GM12878 (cell line): ENCODE results near the gene TCEAL4. TPM values are rescaled to one million over a fixed set of nuclear protein-coding genes. Genes with fewer than 3 reads are reported as not detected.

Experiments
- ATAC-seq: fragments of 200-7000 bp; cut with Tn5 transposase; 3 replicates; pipeline ENCODE4 v1.9.1; 2020; ENCODE audit warnings: mild to moderate bottlenecking, moderate library complexity
- BruUV-seq: library from RNA; stranded (reverse); fragments of 400-500 nt; replicated peaks from 2 replicates; lab custom pipeline; 2021; lab: Mats Ljungman, UMichigan
- CTCF ChIA-PET: fragments of 300-600 bp; sonication (Branson Sonifier 250); formaldehyde crosslinking; extraction: SDS; loops from one replicate; lab custom pipeline; 2021; ENCODE audit warnings: inconsistent platforms; lab: Yijun Ruan, JAX
- POLR2A ChIA-PET: fragments of 350-600 bp; formaldehyde crosslinking; extraction: SDS; loops from one replicate; lab custom pipeline; 2021; ENCODE audit warnings: inconsistent platforms; lab: Charles Lee
- RAD21 ChIA-PET: fragments of 300-600 bp; sonication (Branson Sonifier 250); formaldehyde crosslinking; loops from one replicate; lab custom pipeline; 2023; ENCODE audit warnings: antibody characterized with exemption; ENCODE audit not compliant: unreplicated experiment; lab: Charles Lee
- SMC1A ChIA-PET: fragments of 300-600 bp; sonication (Branson Sonifier 250); formaldehyde crosslinking; loops from one replicate; lab custom pipeline; 2023; ENCODE audit not compliant: unreplicated experiment, uncharacterized antibody; lab: Charles Lee
- DNase-seq: peaks from one replicate; pipeline ENCODE4 v3.0.0-alpha.2; 2011; ENCODE audit warnings: low read depth, low spot score
- FAIRE-seq: peaks from 3 replicates; lab custom pipeline; 2011; peaks lifted over from hg19 to GRCh38; lab: Jason Lieb, UNC
- H2AFZ ChIP-seq: 2 replicates; pipeline ENCODE4 v1.6.0; 2011; ENCODE audit warnings: low read depth, low read length, control low read depth; ENCODE audit not compliant: control insufficient read depth
- H3K27ac ChIP-seq: 2 replicates; pipeline ENCODE4 v1.5.1; 2011; ENCODE audit warnings: control low read depth; ENCODE audit not compliant: control insufficient read depth, insufficient read depth
- H3K27me3 ChIP-seq, 2 experiments: replicated peaks in 1 of 2; 2 replicates each; pipeline versions ENCODE4 v1.6.0 to v1.6.1; 2011; ENCODE audit warnings: low read length in 1 of 2; ENCODE audit not compliant: control insufficient read depth in 2 of 2, insufficient read depth in 2 of 2
- H3K36me3 ChIP-seq, 2 experiments: 2 replicates each; pipeline ENCODE4 v1.5.1; 2011; ENCODE audit warnings: low read length in 1 of 2; ENCODE audit not compliant: control insufficient read depth in 2 of 2, insufficient read depth in 2 of 2
- H3K4me1 ChIP-seq: 2 replicates; pipeline ENCODE4 v1.6.1; 2011; ENCODE audit warnings: mild to moderate bottlenecking, low read length, moderate library complexity, mixed read lengths; ENCODE audit not compliant: control insufficient read depth, insufficient read depth
- H3K4me2 ChIP-seq: 2 replicates; pipeline ENCODE4 v1.6.0; 2011; ENCODE audit warnings: control low read depth; ENCODE audit not compliant: control insufficient read depth, insufficient read depth
- H3K4me3 ChIP-seq: fragments of 200-600 bp; sonication (generic); 2 replicates; pipeline ENCODE4 v1.5.1; 2016
- H3K79me2 ChIP-seq: 2 replicates; pipeline ENCODE4 v1.6.0; 2011; ENCODE audit warnings: low read length; ENCODE audit not compliant: control insufficient read depth, insufficient read depth
- H3K9ac ChIP-seq: 2 replicates; pipeline ENCODE4 v1.8.0; 2011; ENCODE audit warnings: low read length, control low read depth, mixed read lengths; ENCODE audit not compliant: control insufficient read depth, insufficient read depth
- H3K9me3 ChIP-seq: replicated peaks from 3 replicates; pipeline ENCODE4 v1.5.1; 2011; ENCODE audit warnings: mild to moderate bottlenecking, low read length; ENCODE audit not compliant: control insufficient read depth, insufficient read depth
- H4K20me1 ChIP-seq: 2 replicates; pipeline ENCODE4 v1.6.0; 2011; ENCODE audit not compliant: control insufficient read depth, insufficient read depth
- EED ChIP-seq: sonication (generic); IDR thresholded peaks from 2 replicates; pipeline ENCODE4 v1.6.1; 2016; ENCODE audit warnings: antibody characterized with exemption, low read depth
- EZH2 ChIP-seq: IDR thresholded peaks from 2 replicates; pipeline ENCODE4 v1.6.1; 2012; ENCODE audit warnings: low read depth, mild to moderate bottlenecking, control low read depth, inconsistent platforms, low read length, borderline replicate concordance; ENCODE audit not compliant: control insufficient read depth
- KDM1A ChIP-seq: fragments of 200-600 bp; sonication (generic); IDR thresholded peaks from 2 replicates; pipeline ENCODE4 v1.6.1; 2016; ENCODE audit warnings: borderline replicate concordance
- RFX5 ChIP-seq: IDR thresholded peaks from 2 replicates; pipeline ENCODE4 v1.6.1; 2011; ENCODE audit warnings: low read depth, low read length, improper control_type of control experiment
- SREBF2 ChIP-seq: IDR thresholded peaks from 2 replicates; pipeline ENCODE4 v1.6.1; 2012; ENCODE audit warnings: mild to moderate bottlenecking, low read length
- STAT1 ChIP-seq: fragments of 450-650 bp; conservative IDR thresholded peaks from 2 replicates; pipeline ENCODE4 v1.6.1; 2014; ENCODE audit warnings: antibody characterized with exemption, mild to moderate bottlenecking
- WGBS: methylation state at CpG from one replicate; pipeline ENCODE4 v1.1.6; 2016; ENCODE audit warnings: low lambda C conversion rate; ENCODE audit not compliant: insufficient replicate concordance, insufficient coverage; ENCODE audit errors: missing lambda C conversion rate; 5-methylcytosine and 5-hydroxymethylcytosine counted together
- in situ Hi-C: fragments of 300-500 bp; cut with MboI; formaldehyde crosslinking; loops from 9 replicates; pipeline ENCODE4 v1.14.3; 2018; ENCODE audit warnings: mixed read lengths
- intact Hi-C: fragments of 100-400 bp; cut with micrococcal nuclease; formaldehyde crosslinking; loops from one replicate; pipeline ENCODE4 v1.14.2; 2022; ENCODE audit not compliant: unreplicated experiment
- polyA plus RNA-seq, 11 experiments: library from polyadenylated mRNA; depleted of rRNA in 4 of 11; unstranded in 6 of 11; stranded (reverse) in 5 of 11; fragments of >200 nt; fragmentation: Nextera tagmentation in 4 of 11; fragmentation: Illumina TruSeq in 1 of 11; extraction: Ambion mirVana in 4 of 11; extraction: Trizol in 1 of 11; gene quantifications; 1 replicate in 1 of 11; 2 replicates in 10 of 11; pipeline versions ENCODE4 v1.2.1 to v1.2.3, GENCODE V29; 2011 to 2016; ENCODE audit warnings: inconsistent platforms in 2 of 11, missing spikeins in 2 of 11, low read depth in 1 of 11
- total RNA-seq, 4 experiments: library from RNA; depleted of rRNA in 3 of 4; stranded (reverse); fragments of >200 nt in 3 of 4; fragmentation: Illumina TruSeq in 1 of 4; extraction: Trizol in 1 of 4; gene quantifications; 2 replicates each; pipeline versions ENCODE4 v1.2.1 to v1.2.3, GENCODE V29; 2013 to 2021
- TF ChIP-seq, protein P1 (sequence below): IDR thresholded peaks from 2 replicates; pipeline ENCODE4 v1.6.1; 2012; ENCODE audit warnings: low read depth, low read length, improper control_type of control experiment
- TF ChIP-seq, protein P2 (sequence below): fragments of 450-650 bp; IDR thresholded peaks from 2 replicates; pipeline ENCODE4 v1.6.1; 2016; ENCODE audit warnings: mild to moderate bottlenecking
- TF ChIP-seq, protein P3 (sequence below): fragments of 450-650 bp; conservative IDR thresholded peaks from 2 replicates; pipeline ENCODE4 v1.6.1; 2017; ENCODE audit warnings: mild to moderate bottlenecking, moderate library complexity

Gene TCEAL4
- total and polyA plus RNA-seq, 10 of the 15 experiments (the other 5 are each of a cell fraction or from before 2014, with no cell fraction given), result 9.6 to 63.8 (median 32.1) TPM

DNA sequence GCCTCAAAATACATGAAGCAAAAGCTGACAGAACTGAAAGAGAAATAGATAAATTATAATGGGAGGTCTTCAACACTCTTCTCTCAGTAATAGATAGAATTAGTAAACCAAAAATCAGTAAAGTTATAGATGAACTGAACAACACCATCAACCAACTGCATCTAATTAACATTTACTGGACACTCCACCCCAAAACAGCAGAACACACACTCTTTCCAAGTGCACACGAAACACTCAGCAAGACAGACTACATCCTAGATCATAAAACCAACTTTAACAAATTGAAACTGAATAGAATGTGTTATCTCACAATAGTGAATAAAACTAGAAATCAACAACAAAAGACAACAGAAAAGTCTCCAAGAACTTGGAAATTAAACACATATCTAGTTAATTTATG lies 25.1 kb upstream of the TCEAL4 start (continued):
- TF ChIP-seq STAT1, result no peak
- TF ChIP-seq, protein P1, sequence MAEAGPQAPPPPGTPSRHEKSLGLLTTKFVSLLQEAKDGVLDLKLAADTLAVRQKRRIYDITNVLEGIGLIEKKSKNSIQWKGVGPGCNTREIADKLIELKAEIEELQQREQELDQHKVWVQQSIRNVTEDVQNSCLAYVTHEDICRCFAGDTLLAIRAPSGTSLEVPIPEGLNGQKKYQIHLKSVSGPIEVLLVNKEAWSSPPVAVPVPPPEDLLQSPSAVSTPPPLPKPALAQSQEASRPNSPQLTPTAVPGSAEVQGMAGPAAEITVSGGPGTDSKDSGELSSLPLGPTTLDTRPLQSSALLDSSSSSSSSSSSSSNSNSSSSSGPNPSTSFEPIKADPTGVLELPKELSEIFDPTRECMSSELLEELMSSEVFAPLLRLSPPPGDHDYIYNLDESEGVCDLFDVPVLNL, result no peak
- no peak for TF ChIP-seq KDM1A
- TF ChIP-seq, all 136 proteins: peak for 0

DNA sequence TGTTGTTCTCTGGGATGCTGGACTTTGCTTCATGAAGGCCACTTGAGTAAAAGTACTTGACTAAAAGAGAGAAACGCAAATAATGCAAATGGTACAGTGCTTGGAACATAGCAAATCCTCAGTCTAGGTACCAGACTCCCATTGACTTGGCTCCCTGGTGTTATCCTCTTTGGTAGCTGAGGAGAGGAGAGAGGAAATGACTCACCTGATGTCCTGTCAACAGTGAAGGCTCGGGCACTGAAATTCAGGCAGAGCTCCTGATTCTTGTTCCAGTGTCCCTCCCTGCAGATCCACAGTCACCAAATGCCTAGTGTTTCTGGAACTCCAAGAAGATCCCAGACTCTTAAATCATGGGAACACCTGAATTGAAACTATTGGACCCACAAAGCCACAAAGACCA lies 22.5 kb upstream of the TCEAL4 start:
- no peak for FAIRE-seq
- no TSS peak for BruUV-seq
- ChIA-PET POLR2A (no interaction called here), SMC1A (interaction anchor here (0.6 kb wide), 1 partner anchor 149 kb away, joined by 3 read pairs; no protein-coding TSS in a partner anchor), CTCF (interaction anchor here (1.3 kb wide), 1 partner anchor 30 kb away, joined by 4 read pairs; no protein-coding TSS in a partner anchor), RAD21 (no interaction called here)
- Histone ChIP-seq H3K9ac (no peak overlapping the region), H4K20me1 (no peaks in the 10 kb centered on the region), H3K36me3 (no peaks in the 10 kb centered on the region), H3K4me3 (no peak overlapping the region), H3K79me2 (no peaks in the 10 kb centered on the region), H2AFZ (no peak overlapping the region), H3K9me3 (no peaks in the 10 kb centered on the region), H3K27me3 (no peaks in the 10 kb centered on the region), H3K4me1 (no peaks in the 10 kb centered on the region), H3K4me2 (no peak overlapping the region), H3K27ac (no peak overlapping the region)
- no peak for ATAC-seq
- in situ Hi-C loops, result no loop called here
- intact Hi-C loops, result no loop called here
- 54% methylated on average over 2 of the region's 2 CpGs for WGBS
- DNase-seq, result no peak
- TF ChIP-seq, protein P2, sequence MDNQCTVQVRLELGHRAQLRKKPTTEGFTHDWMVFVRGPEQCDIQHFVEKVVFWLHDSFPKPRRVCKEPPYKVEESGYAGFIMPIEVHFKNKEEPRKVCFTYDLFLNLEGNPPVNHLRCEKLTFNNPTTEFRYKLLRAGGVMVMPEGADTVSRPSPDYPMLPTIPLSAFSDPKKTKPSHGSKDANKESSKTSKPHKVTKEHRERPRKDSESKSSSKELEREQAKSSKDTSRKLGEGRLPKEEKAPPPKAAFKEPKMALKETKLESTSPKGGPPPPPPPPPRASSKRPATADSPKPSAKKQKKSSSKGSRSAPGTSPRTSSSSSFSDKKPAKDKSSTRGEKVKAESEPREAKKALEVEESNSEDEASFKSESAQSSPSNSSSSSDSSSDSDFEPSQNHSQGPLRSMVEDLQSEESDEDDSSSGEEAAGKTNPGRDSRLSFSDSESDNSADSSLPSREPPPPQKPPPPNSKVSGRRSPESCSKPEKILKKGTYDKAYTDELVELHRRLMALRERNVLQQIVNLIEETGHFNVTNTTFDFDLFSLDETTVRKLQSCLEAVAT, result no peak
- TF ChIP-seq SREBF2 (no peak), EZH2 (no peak), EED (no peak), RFX5 (no peak)
- TF ChIP-seq, protein P3, sequence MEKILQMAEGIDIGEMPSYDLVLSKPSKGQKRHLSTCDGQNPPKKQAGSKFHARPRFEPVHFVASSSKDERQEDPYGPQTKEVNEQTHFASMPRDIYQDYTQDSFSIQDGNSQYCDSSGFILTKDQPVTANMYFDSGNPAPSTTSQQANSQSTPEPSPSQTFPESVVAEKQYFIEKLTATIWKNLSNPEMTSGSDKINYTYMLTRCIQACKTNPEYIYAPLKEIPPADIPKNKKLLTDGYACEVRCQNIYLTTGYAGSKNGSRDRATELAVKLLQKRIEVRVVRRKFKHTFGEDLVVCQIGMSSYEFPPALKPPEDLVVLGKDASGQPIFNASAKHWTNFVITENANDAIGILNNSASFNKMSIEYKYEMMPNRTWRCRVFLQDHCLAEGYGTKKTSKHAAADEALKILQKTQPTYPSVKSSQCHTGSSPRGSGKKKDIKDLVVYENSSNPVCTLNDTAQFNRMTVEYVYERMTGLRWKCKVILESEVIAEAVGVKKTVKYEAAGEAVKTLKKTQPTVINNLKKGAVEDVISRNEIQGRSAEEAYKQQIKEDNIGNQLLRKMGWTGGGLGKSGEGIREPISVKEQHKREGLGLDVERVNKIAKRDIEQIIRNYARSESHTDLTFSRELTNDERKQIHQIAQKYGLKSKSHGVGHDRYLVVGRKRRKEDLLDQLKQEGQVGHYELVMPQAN, result no peak
